ENCODE data around the gene APRT. TPM values are rescaled to one million over a fixed set of nuclear protein-coding genes. Genes with fewer than 3 reads are reported as not detected.

The APRT gene
- total and polyA plus RNA-seq, 9 of the 15 experiments (the other 6 are each of a cell fraction or from before 2014, with no cell fraction given): 41.7 to 409 (median 146) TPM

DNA sequence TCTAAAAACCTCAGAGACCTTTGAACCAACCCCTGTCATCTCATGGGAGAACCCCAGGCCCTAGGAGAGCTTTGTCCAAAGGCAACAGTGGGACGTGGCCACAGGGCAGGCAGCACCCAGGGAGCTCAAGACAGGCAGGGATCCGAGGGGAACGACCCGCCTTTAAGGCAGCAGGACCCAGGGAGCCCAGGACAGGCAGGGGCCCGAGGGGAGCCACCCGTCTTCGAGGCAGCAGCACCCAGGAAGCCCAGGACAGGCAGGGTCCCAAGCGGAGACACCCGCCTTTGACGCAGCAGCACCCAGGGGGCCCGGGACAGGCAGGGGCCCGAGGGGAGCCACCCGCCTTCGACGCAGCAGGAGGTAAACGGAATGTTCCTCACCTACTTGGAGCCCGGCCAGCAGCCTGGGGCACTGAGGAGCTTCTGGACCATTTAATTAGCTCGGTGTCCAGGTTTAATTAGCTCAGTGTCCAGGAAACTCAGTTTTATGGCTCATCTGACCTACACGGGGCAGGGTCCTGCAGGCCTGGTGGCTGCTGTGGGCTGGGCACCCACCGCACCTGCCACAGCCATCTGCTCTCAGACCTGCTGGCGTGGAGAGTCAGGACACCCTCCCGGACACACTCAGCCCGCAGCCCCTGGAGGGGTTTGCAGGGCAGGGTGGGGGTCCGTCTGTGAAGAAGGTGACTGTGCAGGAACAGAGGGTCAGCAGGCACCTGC lies 51.1 kb downstream of the APRT start (continued):
- TF ChIP-seq, protein P1, sequence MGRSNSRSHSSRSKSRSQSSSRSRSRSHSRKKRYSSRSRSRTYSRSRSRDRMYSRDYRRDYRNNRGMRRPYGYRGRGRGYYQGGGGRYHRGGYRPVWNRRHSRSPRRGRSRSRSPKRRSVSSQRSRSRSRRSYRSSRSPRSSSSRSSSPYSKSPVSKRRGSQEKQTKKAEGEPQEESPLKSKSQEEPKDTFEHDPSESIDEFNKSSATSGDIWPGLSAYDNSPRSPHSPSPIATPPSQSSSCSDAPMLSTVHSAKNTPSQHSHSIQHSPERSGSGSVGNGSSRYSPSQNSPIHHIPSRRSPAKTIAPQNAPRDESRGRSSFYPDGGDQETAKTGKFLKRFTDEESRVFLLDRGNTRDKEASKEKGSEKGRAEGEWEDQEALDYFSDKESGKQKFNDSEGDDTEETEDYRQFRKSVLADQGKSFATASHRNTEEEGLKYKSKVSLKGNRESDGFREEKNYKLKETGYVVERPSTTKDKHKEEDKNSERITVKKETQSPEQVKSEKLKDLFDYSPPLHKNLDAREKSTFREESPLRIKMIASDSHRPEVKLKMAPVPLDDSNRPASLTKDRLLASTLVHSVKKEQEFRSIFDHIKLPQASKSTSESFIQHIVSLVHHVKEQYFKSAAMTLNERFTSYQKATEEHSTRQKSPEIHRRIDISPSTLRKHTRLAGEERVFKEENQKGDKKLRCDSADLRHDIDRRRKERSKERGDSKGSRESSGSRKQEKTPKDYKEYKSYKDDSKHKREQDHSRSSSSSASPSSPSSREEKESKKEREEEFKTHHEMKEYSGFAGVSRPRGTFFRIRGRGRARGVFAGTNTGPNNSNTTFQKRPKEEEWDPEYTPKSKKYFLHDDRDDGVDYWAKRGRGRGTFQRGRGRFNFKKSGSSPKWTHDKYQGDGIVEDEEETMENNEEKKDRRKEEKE (IDR thresholded peaks at IDR 0.05; ENCODE audit: borderline replicate concordance in 1 of 2, control insufficient read depth in 1 of 2, low read depth in 2 of 2, low read length in 1 of 2): no peak
- TF ChIP-seq, protein P2, sequence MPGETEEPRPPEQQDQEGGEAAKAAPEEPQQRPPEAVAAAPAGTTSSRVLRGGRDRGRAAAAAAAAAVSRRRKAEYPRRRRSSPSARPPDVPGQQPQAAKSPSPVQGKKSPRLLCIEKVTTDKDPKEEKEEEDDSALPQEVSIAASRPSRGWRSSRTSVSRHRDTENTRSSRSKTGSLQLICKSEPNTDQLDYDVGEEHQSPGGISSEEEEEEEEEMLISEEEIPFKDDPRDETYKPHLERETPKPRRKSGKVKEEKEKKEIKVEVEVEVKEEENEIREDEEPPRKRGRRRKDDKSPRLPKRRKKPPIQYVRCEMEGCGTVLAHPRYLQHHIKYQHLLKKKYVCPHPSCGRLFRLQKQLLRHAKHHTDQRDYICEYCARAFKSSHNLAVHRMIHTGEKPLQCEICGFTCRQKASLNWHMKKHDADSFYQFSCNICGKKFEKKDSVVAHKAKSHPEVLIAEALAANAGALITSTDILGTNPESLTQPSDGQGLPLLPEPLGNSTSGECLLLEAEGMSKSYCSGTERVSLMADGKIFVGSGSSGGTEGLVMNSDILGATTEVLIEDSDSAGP (CRISPR knock-in tag; IDR thresholded peaks at IDR 0.05): no peak
- TF ChIP-seq TCF7 (IDR thresholded peaks at IDR 0.05; ENCODE audit: borderline replicate concordance) (no peak), CBFA2T2 (conservative IDR thresholded peaks at IDR 0.05) (no peak), RBM22 (IDR thresholded peaks at IDR 0.05; ENCODE audit: low read depth, low read length, poor library complexity, severe bottlenecking) (peak; percentile 76), POU5F1 (IDR thresholded peaks at IDR 0.05; ENCODE audit: borderline replicate concordance, low read depth, low read length, partially characterized antibody) (no peak), EGR1 (conservative IDR thresholded peaks at IDR 0.05) (no peak), POLR2G (IDR thresholded peaks at IDR 0.05; ENCODE audit: low read depth, low read length) (peak; percentile 72)
- TF ChIP-seq, protein P3, sequence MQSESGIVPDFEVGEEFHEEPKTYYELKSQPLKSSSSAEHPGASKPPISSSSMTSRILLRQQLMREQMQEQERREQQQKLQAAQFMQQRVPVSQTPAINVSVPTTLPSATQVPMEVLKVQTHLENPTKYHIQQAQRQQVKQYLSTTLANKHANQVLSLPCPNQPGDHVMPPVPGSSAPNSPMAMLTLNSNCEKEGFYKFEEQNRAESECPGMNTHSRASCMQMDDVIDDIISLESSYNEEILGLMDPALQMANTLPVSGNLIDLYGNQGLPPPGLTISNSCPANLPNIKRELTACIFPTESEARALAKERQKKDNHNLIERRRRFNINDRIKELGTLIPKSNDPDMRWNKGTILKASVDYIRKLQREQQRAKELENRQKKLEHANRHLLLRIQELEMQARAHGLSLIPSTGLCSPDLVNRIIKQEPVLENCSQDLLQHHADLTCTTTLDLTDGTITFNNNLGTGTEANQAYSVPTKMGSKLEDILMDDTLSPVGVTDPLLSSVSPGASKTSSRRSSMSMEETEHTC (IDR thresholded peaks at IDR 0.05): no peak
